ENCODE data around the gene PAX5.

DNA sequence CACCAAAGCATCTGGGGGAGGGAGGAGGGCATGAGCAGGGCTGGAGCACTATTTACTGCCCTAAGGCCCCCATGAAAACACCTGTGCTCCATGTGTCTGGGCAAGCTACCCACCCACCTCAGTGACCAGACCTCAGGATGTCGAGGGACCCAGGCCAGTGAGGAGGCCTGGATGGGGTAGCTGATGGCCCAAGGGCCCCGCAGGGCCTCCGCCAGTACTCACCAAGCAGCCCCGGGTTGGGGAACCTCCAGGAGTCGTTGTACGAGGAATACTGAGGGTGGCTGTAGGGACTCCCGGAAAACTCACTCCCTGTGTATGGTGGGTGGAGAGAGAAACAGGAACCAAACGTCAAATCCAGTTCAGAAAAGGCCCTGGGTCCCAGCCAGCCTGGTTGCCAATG is 187.4 kb downstream of the PAX5 start:
- TF ChIP-seq, protein P1, sequence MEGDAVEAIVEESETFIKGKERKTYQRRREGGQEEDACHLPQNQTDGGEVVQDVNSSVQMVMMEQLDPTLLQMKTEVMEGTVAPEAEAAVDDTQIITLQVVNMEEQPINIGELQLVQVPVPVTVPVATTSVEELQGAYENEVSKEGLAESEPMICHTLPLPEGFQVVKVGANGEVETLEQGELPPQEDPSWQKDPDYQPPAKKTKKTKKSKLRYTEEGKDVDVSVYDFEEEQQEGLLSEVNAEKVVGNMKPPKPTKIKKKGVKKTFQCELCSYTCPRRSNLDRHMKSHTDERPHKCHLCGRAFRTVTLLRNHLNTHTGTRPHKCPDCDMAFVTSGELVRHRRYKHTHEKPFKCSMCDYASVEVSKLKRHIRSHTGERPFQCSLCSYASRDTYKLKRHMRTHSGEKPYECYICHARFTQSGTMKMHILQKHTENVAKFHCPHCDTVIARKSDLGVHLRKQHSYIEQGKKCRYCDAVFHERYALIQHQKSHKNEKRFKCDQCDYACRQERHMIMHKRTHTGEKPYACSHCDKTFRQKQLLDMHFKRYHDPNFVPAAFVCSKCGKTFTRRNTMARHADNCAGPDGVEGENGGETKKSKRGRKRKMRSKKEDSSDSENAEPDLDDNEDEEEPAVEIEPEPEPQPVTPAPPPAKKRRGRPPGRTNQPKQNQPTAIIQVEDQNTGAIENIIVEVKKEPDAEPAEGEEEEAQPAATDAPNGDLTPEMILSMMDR (conservative IDR thresholded peaks at IDR 0.05): no peak
- TF ChIP-seq EZH2 (IDR thresholded peaks at IDR 0.05; ENCODE audit: low read depth): no peak
